ENCODE results near the gene CADPS. TPM values are rescaled to one million over a fixed set of nuclear protein-coding genes. Genes with fewer than 3 reads are reported as not detected.

The CADPS gene
- total RNA-seq, 1 donor, result 3.7 TPM

- no peak for DNase-seq (ENCODE audit: low read depth)
- TF ChIP-seq, protein P1, sequence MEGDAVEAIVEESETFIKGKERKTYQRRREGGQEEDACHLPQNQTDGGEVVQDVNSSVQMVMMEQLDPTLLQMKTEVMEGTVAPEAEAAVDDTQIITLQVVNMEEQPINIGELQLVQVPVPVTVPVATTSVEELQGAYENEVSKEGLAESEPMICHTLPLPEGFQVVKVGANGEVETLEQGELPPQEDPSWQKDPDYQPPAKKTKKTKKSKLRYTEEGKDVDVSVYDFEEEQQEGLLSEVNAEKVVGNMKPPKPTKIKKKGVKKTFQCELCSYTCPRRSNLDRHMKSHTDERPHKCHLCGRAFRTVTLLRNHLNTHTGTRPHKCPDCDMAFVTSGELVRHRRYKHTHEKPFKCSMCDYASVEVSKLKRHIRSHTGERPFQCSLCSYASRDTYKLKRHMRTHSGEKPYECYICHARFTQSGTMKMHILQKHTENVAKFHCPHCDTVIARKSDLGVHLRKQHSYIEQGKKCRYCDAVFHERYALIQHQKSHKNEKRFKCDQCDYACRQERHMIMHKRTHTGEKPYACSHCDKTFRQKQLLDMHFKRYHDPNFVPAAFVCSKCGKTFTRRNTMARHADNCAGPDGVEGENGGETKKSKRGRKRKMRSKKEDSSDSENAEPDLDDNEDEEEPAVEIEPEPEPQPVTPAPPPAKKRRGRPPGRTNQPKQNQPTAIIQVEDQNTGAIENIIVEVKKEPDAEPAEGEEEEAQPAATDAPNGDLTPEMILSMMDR (IDR thresholded peaks at IDR 0.05; ENCODE audit: insufficient read depth, low read length), result no peak
- no peak overlapping the region for H3K4me3 ChIP-seq (ENCODE audit: low read depth, low read length)
Observed at GRCh38 chr3:62392626-62393292, 482.5 kb downstream of the CADPS start.

DNA sequence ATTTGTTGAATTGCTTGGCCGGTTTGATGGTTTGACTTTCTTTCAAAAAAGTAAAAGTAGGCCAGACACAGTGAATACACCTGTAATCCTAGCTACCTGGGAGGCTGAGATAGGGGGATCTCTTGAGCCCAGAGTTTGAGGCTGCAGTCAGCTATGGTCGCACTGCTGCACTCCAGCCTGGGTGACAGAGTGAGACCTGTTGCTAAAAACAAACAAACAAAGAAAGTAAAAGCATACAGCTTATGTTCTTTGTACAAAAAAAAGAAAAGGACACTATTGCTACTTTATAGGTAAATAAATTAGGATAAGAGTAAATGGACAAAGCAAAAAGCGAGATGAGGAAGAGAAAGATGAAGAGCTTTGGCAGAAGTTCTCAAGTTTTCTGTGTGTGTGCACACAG lies 488.0 kb downstream of the CADPS start:
- TF ChIP-seq, protein P1 (IDR thresholded peaks at IDR 0.05; ENCODE audit: insufficient read depth, low read length), result no peak
- H3K4me3 ChIP-seq (ENCODE audit: low read depth, low read length), result no peak overlapping the region
- no peak for DNase-seq (ENCODE audit: low read depth)

- no peak overlapping the region for H3K4me3 ChIP-seq (ENCODE audit: low read depth, low read length)
- TF ChIP-seq, protein P1 (IDR thresholded peaks at IDR 0.05; ENCODE audit: insufficient read depth, low read length), result no peak
- no peak for DNase-seq (ENCODE audit: low read depth)
Observed at GRCh38 chr3:62379321-62379798, 495.9 kb downstream of the CADPS start.

DNA sequence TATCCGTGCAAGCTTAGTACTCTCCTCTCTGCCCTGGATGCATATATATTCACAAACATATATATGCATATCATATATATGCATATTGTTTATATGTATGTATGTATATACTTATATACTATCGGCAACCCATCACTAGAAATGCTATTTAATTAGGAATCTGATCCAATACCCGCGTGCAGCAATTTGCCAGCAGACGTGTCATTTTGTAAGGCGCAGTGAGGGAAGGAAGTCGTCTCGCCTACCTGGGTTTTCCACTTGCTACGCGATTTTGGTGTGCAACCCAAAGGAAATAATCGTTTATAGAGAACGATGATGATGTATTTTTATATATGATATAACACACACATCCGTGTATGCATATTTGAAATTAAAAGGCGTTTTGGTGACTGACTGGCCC lies 496.3 kb downstream of the CADPS start:
- DNase-seq (ENCODE audit: low read depth), result no peak
- no peak overlapping the region for H3K4me3 ChIP-seq (ENCODE audit: low read depth, low read length)
- TF ChIP-seq, protein P1 (IDR thresholded peaks at IDR 0.05; ENCODE audit: insufficient read depth, low read length), result no peak

DNA sequence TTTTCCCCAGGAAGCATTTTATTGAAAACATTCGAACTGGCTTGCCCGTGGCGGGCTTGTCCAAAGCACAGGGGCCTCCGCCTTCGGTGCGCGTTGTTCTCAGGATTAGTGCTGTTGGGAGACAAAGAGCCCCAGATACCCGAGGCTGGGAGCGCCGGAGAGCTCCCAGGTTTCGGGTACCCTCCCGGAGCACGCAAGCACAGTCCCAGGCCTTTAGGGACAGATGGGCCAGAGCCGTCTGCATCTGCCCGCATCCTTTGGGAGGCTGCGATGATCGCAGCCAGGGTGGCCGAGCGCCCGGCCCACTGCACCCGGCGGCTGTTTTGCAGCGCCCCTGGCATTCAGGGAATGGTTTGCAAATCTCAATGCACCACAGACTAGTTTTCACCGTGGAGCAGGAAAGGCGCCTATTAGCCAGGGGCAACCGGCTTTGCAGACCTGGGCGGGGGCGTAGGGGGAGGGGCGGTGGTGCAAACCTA lies 496.9 kb downstream of the CADPS start:
- H3K4me3 ChIP-seq (ENCODE audit: low read depth, low read length), result no peak overlapping the region
- no peak for DNase-seq (ENCODE audit: low read depth)
- TF ChIP-seq, protein P1 (IDR thresholded peaks at IDR 0.05; ENCODE audit: insufficient read depth, low read length), result no peak

DNA sequence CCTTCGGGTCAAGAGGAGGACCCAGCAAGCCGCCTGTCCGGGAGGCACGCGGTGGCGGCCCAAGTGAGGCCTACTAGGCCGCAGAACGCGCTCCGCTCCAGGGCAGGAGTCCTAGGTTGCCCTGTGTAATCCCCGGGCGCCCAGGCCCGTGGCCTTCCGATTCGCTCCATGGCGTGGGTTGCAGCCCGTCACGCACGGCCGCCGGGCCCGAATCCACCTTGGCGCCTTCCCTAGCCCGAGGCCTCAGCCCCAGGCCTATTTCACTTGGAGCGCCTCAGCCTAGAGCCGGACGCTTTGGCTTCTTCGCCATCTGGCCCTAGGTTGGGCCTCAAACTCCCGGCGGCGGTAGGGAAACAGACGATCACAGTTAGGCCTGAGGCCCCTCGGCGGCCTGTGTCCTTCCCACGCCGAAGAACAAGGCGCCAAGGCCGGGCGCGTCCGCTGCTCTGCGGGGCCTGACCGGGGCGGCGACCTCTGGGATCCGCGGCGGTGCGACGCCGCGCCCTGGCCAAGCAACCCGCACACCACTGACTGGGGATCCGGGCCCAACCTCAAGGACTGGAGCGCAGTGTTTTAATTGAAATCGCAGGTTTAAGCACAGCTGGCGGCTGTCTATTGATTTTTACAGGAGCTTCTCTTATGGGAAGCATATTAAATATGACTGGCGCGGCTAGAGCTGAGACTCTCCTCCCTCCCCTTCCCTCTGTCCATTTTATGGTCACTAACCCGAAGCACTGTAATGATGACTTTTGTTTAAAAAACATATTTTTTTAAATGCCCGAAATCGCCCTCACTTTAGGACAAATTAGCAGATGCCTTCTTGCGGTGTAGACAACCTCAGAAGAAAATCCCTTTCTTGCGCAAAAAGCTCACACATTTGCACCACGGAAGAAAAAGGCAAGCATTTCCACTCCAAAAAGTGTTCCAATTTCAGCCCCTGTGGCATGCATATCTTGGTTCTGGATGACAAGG lies 498.0 kb downstream of the CADPS start:
- DNase-seq (ENCODE audit: low read depth), result no peak
- no peak overlapping the region for H3K4me3 ChIP-seq (ENCODE audit: low read depth, low read length)
- TF ChIP-seq, protein P1 (IDR thresholded peaks at IDR 0.05; ENCODE audit: insufficient read depth, low read length), result no peak

Measured in fibroblast of the aortic adventitia (primary cell).